AG08395 (cell line): ENCODE data around the gene MYH4.

ENCODE experiments used
- DNase-seq: peaks from one replicate; pipeline ENCODE4 v3.0.0; 2012; ENCODE audit warnings: mixed read lengths, low spot score

The MYH4 gene

GRCh38 chr17:10421900-10422542 is 47.3 kb downstream of the MYH4 start, which contains the start of gene MYH8:
MYH8 (minus strand) TSS chr17:10421950; CDS start chr17:10420227, 1,723 bp downstream.
- DNase-seq: no peak

- DNase-seq: no peak
Measured at GRCh38 chr17:10421211-10421610, 48.1 kb downstream of the MYH4 start.

GRCh38 chr17:10420811-10421210 is 48.5 kb downstream of the MYH4 start:
- DNase-seq: no peak

- no peak for DNase-seq
Measured at GRCh38 chr17:10417431-10417830, 51.9 kb downstream of the MYH4 start.

- DNase-seq: no peak
Measured at GRCh38 chr17:10415161-10415560, 54.2 kb downstream of the MYH4 start.

GRCh38 chr17:10403589-10403988 is 65.8 kb downstream of the MYH4 start:
- DNase-seq: no peak

- DNase-seq: no peak
Measured at GRCh38 chr17:10398352-10398751, 71.0 kb downstream of the MYH4 start.

GRCh38 chr17:10396524-10397163 is 72.7 kb downstream of the MYH4 start:
- DNase-seq: no peak

GRCh38 chr17:10394201-10394887 is 75.0 kb downstream of the MYH4 start:
- no peak for DNase-seq
